Measurements from ENCODE around the gene ATXN1.

GRCh38 chr6:16505711-16506357 lies 255.4 kb downstream of the ATXN1 start:
- TF ChIP-seq, protein P1, sequence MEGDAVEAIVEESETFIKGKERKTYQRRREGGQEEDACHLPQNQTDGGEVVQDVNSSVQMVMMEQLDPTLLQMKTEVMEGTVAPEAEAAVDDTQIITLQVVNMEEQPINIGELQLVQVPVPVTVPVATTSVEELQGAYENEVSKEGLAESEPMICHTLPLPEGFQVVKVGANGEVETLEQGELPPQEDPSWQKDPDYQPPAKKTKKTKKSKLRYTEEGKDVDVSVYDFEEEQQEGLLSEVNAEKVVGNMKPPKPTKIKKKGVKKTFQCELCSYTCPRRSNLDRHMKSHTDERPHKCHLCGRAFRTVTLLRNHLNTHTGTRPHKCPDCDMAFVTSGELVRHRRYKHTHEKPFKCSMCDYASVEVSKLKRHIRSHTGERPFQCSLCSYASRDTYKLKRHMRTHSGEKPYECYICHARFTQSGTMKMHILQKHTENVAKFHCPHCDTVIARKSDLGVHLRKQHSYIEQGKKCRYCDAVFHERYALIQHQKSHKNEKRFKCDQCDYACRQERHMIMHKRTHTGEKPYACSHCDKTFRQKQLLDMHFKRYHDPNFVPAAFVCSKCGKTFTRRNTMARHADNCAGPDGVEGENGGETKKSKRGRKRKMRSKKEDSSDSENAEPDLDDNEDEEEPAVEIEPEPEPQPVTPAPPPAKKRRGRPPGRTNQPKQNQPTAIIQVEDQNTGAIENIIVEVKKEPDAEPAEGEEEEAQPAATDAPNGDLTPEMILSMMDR (conservative IDR thresholded peaks at IDR 0.05; ENCODE audit: low read length) = no peak
- no peak for TF ChIP-seq EZH2phosphoT487 (IDR thresholded peaks at IDR 0.05; ENCODE audit: borderline replicate concordance)

Measured in Loucy (cell line).